SK-N-SH (cell line): ENCODE measurements around the gene DONSON. TPM values are rescaled to one million over a fixed set of nuclear protein-coding genes. Genes with fewer than 3 reads are reported as not detected.

Experiments used
- CTCF ChIA-PET: fragments of 300-600, 350-600 bp; formaldehyde crosslinking; extraction: SDS; loops from one replicate; lab custom pipeline; 2021; lab: Yijun Ruan, JAX
- POLR2A ChIA-PET: fragments of 350-600 bp; sonication (Branson Sonifier 250); formaldehyde crosslinking; extraction: SDS; loops from one replicate; lab custom pipeline; 2020; ENCODE audit warnings: antibody characterized with exemption, inconsistent platforms; lab: Yijun Ruan, JAX
- DNase-seq: peaks from one replicate; pipeline ENCODE4 v3.0.0; 2012
- H2AFZ ChIP-seq: fragments of 200-600 bp; sonication (generic); 2 replicates; pipeline ENCODE4 v1.8.1; 2016; ENCODE audit warnings: antibody characterized with exemption, mild to moderate bottlenecking, low read depth
- H3F3A ChIP-seq: fragments of 200-600 bp; sonication (generic); replicated peaks from 2 replicates; pipeline ENCODE3; 2016; ENCODE audit warnings: antibody characterized with exemption, mild to moderate bottlenecking; ENCODE audit not compliant: insufficient read depth
- H3K27ac ChIP-seq, 2 experiments: fragments of 200-500 bp in 1 of 2; fragments of 200-600 bp in 1 of 2; sonication (Bioruptor generic) in 1 of 2; sonication (generic), shearing (Covaris generic) in 1 of 2; 2 replicates each; pipeline versions ENCODE4 v1.5.1 to v1.6.1; 2014 to 2016; ENCODE audit warnings: low read depth in 2 of 2, inconsistent platforms in 1 of 2, low read length in 1 of 2, mild to moderate bottlenecking in 1 of 2, mixed read lengths in 1 of 2
- H3K27me3 ChIP-seq: fragments of 200-600 bp; sonication (generic), shearing (Covaris generic); 2 replicates; pipeline ENCODE4 v1.6.1; 2016; ENCODE audit warnings: mixed run types; ENCODE audit not compliant: insufficient read depth
- H3K36me3 ChIP-seq, 2 experiments: fragments of 200-500 bp in 1 of 2; fragments of 200-600 bp in 1 of 2; sonication (Bioruptor generic) in 1 of 2; sonication (generic) in 1 of 2; replicated peaks in 1 of 2; 2 replicates each; pipeline versions ENCODE3 to v1.5.1; 2014 to 2016; ENCODE audit warnings: low read length in 1 of 2, mild to moderate bottlenecking in 1 of 2; ENCODE audit not compliant: insufficient read depth in 2 of 2, control insufficient read depth in 1 of 2
- H3K4me1 ChIP-seq, 2 experiments: fragments of 200-500 bp in 1 of 2; fragments of 200-600 bp in 1 of 2; sonication (Bioruptor generic) in 1 of 2; sonication (generic), shearing (Covaris generic) in 1 of 2; 2 replicates each; pipeline versions ENCODE4 v1.5.1 to v1.6.1; 2014 to 2016; ENCODE audit warnings: low read depth in 1 of 2, low read length in 1 of 2, mixed run types in 1 of 2; ENCODE audit not compliant: insufficient read depth in 2 of 2, control insufficient read depth in 1 of 2
- H3K4me2 ChIP-seq: fragments of 200-600 bp; sonication (generic), shearing (Covaris generic); 2 replicates; pipeline ENCODE4 v1.6.1; 2017; ENCODE audit warnings: mixed run types
- H3K4me3 ChIP-seq, 2 experiments: fragments of 200-500 bp in 1 of 2; fragments of 200-600 bp in 1 of 2; sonication (Bioruptor generic) in 1 of 2; sonication (generic), shearing (Covaris generic) in 1 of 2; 2 replicates each; pipeline versions ENCODE4 v1.5.1 to v1.8.1; 2014 to 2016; ENCODE audit warnings: low read depth in 2 of 2, inconsistent platforms in 1 of 2, low read length in 1 of 2, mild to moderate bottlenecking in 1 of 2, mixed read lengths in 1 of 2, moderate library complexity in 1 of 2
- H3K79me2 ChIP-seq: fragments of 200-600 bp; sonication (generic); 2 replicates; pipeline ENCODE4 v1.8.1; 2017; ENCODE audit warnings: mild to moderate bottlenecking; ENCODE audit not compliant: insufficient read depth
- H3K9ac ChIP-seq: fragments of 200-600 bp; sonication (generic); 2 replicates; pipeline ENCODE4 v1.6.1; 2017; ENCODE audit warnings: mixed run types
- H3K9me2 ChIP-seq: fragments of 200-600 bp; sonication (generic); 2 replicates; pipeline ENCODE4 v1.6.1; 2017; ENCODE audit warnings: mixed run types
- H3K9me3 ChIP-seq: fragments of 200-600 bp; sonication (generic); 2 replicates; pipeline ENCODE4 v1.6.1; 2017; ENCODE audit warnings: mixed run types, mild to moderate bottlenecking, moderate library complexity
- H4K20me1 ChIP-seq: fragments of 200-600 bp; sonication (generic); 2 replicates; pipeline ENCODE4 v1.6.1; 2017; ENCODE audit warnings: mild to moderate bottlenecking, mixed run types; ENCODE audit not compliant: insufficient read depth
- ELF1 ChIP-seq: IDR thresholded peaks from 2 replicates; pipeline ENCODE4 v1.4.0; 2012
- FOXJ3 ChIP-seq: sonication (generic); formaldehyde crosslinking; IDR thresholded peaks from 2 replicates; pipeline ENCODE4 v1.5.1; 2020; ENCODE audit warnings: mild to moderate bottlenecking, missing genetic modification reagents
- MXI1 ChIP-seq: IDR thresholded peaks from 2 replicates; pipeline ENCODE4 v1.6.1; 2012; ENCODE audit warnings: mild to moderate bottlenecking, low read depth, low read length, improper control_type of control experiment
- NFIC ChIP-seq: IDR thresholded peaks from 2 replicates; pipeline ENCODE4 v1.4.0; 2012; ENCODE audit warnings: borderline replicate concordance
- NRF1 ChIP-seq: IDR thresholded peaks from 2 replicates; pipeline ENCODE4 v1.6.1; 2012; ENCODE audit warnings: low read depth, mild to moderate bottlenecking, low read length
- POLR2AphosphoS5 ChIP-seq: IDR thresholded peaks from 2 replicates; pipeline ENCODE4 v1.6.1; 2012; ENCODE audit warnings: low read depth, low read length
- RXRA ChIP-seq: IDR thresholded peaks from 2 replicates; pipeline ENCODE4 v1.4.0; 2012; ENCODE audit warnings: low read depth, mild to moderate bottlenecking, borderline replicate concordance
- SMC3 ChIP-seq: IDR thresholded peaks from 2 replicates; pipeline ENCODE4 v1.6.1; 2012; ENCODE audit warnings: low read depth, low read length, improper control_type of control experiment
- TCF12 ChIP-seq: IDR thresholded peaks from 2 replicates; pipeline ENCODE4 v1.4.0; 2012
- YY1 ChIP-seq: IDR thresholded peaks from 2 replicates; pipeline ENCODE4 v1.4.0; 2012; ENCODE audit warnings: low read depth, mild to moderate bottlenecking
- WGBS: methylation state at CpG from one replicate; pipeline ENCODE4 v1.1.6; 2017; ENCODE audit warnings: low lambda C conversion rate; 5-methylcytosine and 5-hydroxymethylcytosine counted together
- polyA plus RNA-seq, 3 experiments: library from polyadenylated mRNA; depleted of rRNA; stranded (reverse); fragments of >200 nt; gene quantifications; 2 replicates each; pipeline ENCODE4 v1.2.3, GENCODE V29; 2012
- TF ChIP-seq, protein P1 (sequence below): fragments of 150-350 bp; IDR thresholded peaks from 2 replicates; pipeline ENCODE4 v1.6.1; 2017; ENCODE audit warnings: antibody characterized with exemption, low read length, low read depth, borderline replicate concordance

DONSON gene
- polyA plus RNA-seq, 1 of the 3 experiments (the other 2 are of a cell fraction) = 17.3 TPM

DNA sequence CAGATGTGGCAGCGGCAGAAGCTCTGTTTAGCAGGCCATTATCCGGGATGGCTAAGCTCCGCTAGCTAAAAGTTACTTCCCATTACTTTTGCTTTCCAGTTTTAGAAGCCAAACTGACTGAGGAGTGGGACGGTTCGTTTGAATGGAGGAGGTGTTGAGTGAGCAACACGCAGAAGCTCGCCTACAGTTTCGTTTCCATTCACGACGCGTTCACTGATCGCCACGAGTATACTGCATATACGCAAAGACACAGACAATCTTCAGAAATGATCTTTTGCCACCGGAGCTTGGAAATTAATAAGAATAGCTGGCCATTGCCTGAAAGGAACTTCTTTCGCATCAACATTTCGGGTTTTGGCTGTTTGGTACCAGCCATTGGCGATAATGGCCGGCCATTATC lies 31.0 kb downstream of the DONSON start:
- TF ChIP-seq TCF12 = no peak
- TF ChIP-seq MXI1 = no peak
- TF ChIP-seq POLR2AphosphoS5 = 0 out of 2 replicates have a peak, but pooled peaks have one; percentile 3
- no peak for TF ChIP-seq NRF1
- TF ChIP-seq, all 33 proteins: peak for 1
- Histone ChIP-seq H3K79me2 (peaks cover 97% of the 10 kb centered on the region), H3K4me1 (no peaks in the 10 kb centered on the region; a peak in 2 of 4 replicates), H3F3A (no peaks in the 10 kb centered on the region), H3K9ac (no peak overlapping the region), H3K4me2 (no peak overlapping the region), H4K20me1 (peaks cover 92% of the 10 kb centered on the region), H3K36me3 (peaks cover 92 to 94% of the 10 kb centered on the region in 2 experiments), H3K27me3 (no peaks in the 10 kb centered on the region), H3K27ac (no peak overlapping the region), H3K4me3 (no peak overlapping the region), H2AFZ (no peak overlapping the region), H3K9me3 (no peaks in the 10 kb centered on the region), H3K9me2 (no peaks in the 10 kb centered on the region)
- DNase-seq = no peak
- ChIA-PET CTCF (interaction anchor here (1.0 to 2.4 kb wide), 3 partner anchors 10 to 49 kb away, joined by 3 to 9 read pairs (median 3); no protein-coding TSS in a partner anchor), POLR2A (interaction anchor here (0.7 kb wide), 1 partner anchor 17 kb away, joined by 3 read pairs; no protein-coding TSS in a partner anchor)
- 98% methylated on average over 19 of the region's 19 CpGs for WGBS

DNA sequence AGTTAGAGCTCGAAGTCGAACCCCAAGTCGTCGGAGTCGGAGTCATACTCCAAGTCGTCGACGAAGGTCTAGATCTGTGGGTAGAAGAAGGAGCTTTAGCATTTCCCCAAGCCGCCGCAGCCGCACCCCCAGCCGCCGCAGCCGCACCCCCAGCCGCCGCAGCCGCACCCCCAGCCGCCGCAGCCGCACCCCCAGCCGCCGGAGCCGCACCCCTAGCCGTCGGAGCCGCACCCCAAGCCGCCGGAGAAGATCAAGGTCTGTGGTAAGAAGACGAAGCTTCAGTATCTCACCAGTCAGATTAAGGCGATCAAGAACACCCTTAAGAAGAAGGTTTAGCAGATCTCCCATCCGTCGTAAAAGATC lies 33.5 kb downstream of the DONSON start:
- no peaks in the 10 kb centered on the region for H3K27me3 ChIP-seq
- H3F3A ChIP-seq = no peaks in the 10 kb centered on the region
- TF ChIP-seq MXI1 (no peak), ELF1 (no peak), FOXJ3 (no peak), YY1 (no peak), NFIC (no peak), POLR2AphosphoS5 (no peak), RXRA (no peak), SMC3 (no peak)
- TF ChIP-seq, protein P1, sequence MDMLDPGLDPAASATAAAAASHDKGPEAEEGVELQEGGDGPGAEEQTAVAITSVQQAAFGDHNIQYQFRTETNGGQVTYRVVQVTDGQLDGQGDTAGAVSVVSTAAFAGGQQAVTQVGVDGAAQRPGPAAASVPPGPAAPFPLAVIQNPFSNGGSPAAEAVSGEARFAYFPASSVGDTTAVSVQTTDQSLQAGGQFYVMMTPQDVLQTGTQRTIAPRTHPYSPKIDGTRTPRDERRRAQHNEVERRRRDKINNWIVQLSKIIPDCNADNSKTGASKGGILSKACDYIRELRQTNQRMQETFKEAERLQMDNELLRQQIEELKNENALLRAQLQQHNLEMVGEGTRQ = no peak
- TF ChIP-seq, all 33 proteins: peak for 0
- no peaks in the 10 kb centered on the region for H3K9me2 ChIP-seq
- 95% methylated on average over 15 of the region's 32 CpGs for WGBS
- no peak overlapping the region for H3K27ac ChIP-seq
- H3K4me3 ChIP-seq = no peak overlapping the region
- H3K9ac ChIP-seq = no peak overlapping the region
- no peak overlapping the region for H2AFZ ChIP-seq
- peaks cover 97% of the 10 kb centered on the region for H4K20me1 ChIP-seq
- no peak overlapping the region for H3K4me2 ChIP-seq
- no peak for DNase-seq
- ChIA-PET POLR2A (no interaction called here), CTCF (interaction anchor here (0.8 to 0.9 kb wide), 3 partner anchors 9 to 51 kb away, joined by 3 to 4 read pairs (median 3); no protein-coding TSS in a partner anchor)
- peaks cover 99% of the 10 kb centered on the region for H3K79me2 ChIP-seq
- H3K4me1 ChIP-seq = no peaks in the 10 kb centered on the region; a peak in 2 of 4 replicates
- peaks cover 90 to 94% of the 10 kb centered on the region in 2 experiments for H3K36me3 ChIP-seq
- no peaks in the 10 kb centered on the region for H3K9me3 ChIP-seq
